MG63 (cell line): ENCODE data around the gene TNP2. TPM values are rescaled to one million over a fixed set of nuclear protein-coding genes. Genes with fewer than 3 reads are reported as not detected.

Experiments used
- DNase-seq: peaks from one replicate; pipeline ENCODE4 v3.0.0-alpha.2; 2020
- H3K27me3 ChIP-seq: fragments of 250-450 bp; sonication (Bioruptor Pico); 2 replicates; pipeline ENCODE4 v1.5.1; 2020; ENCODE audit warnings: mild to moderate bottlenecking, moderate library complexity
- H3K36me3 ChIP-seq: fragments of 250-450 bp; sonication (Bioruptor Pico); 2 replicates; pipeline ENCODE4 v1.5.1; 2020; ENCODE audit warnings: mild to moderate bottlenecking, moderate library complexity
- H3K4me3 ChIP-seq: fragments of 250-450 bp; sonication (Bioruptor Pico); 2 replicates; pipeline ENCODE4 v1.5.1; 2020; ENCODE audit warnings: mild to moderate bottlenecking, moderate library complexity
- H3K9me3 ChIP-seq: fragments of 250-450 bp; sonication (Bioruptor Pico); 2 replicates; pipeline ENCODE4 v1.5.1; 2020; ENCODE audit warnings: mild to moderate bottlenecking, moderate library complexity
- total RNA-seq: library from RNA; depleted of rRNA; stranded (reverse); fragments of >200 nt; shearing (Covaris generic); gene quantifications from 2 replicates; pipeline ENCODE4 v1.2.3, GENCODE V29; 2014; ENCODE audit warnings: low replicate concordance

TNP2 gene
- total RNA-seq, 1 experiment from 2014 or later = not detected

GRCh38 chr16:11238272-11239202 is 30.6 kb downstream of the TNP2 start:
- no peaks in the 10 kb centered on the region for H3K27me3 ChIP-seq
- DNase-seq = no peak
- H3K36me3 ChIP-seq = no peaks in the 10 kb centered on the region
- no peak overlapping the region for H3K4me3 ChIP-seq
- no peaks in the 10 kb centered on the region for H3K9me3 ChIP-seq

- H3K27me3 ChIP-seq = no peaks in the 10 kb centered on the region
- H3K36me3 ChIP-seq = no peaks in the 10 kb centered on the region
- no peak for DNase-seq
- no peaks in the 10 kb centered on the region for H3K9me3 ChIP-seq
- H3K4me3 ChIP-seq = no peak overlapping the region
These were observed 32.5 kb downstream of the TNP2 start for GRCh38 chr16:11236461-11237254.

GRCh38 chr16:11235703-11235991 is 33.5 kb downstream of the TNP2 start:
- Histone ChIP-seq H3K36me3 (no peaks in the 10 kb centered on the region), H3K9me3 (no peaks in the 10 kb centered on the region), H3K4me3 (no peak overlapping the region), H3K27me3 (no peaks in the 10 kb centered on the region)
- DNase-seq = no peak

- H3K4me3 ChIP-seq = no peak overlapping the region
- no peaks in the 10 kb centered on the region for H3K27me3 ChIP-seq
- DNase-seq = no peak
- H3K36me3 ChIP-seq = no peaks in the 10 kb centered on the region
- no peaks in the 10 kb centered on the region for H3K9me3 ChIP-seq
These were observed 34.0 kb downstream of the TNP2 start for GRCh38 chr16:11234884-11235702.

- no peak for DNase-seq
- Histone ChIP-seq H3K27me3 (no peaks in the 10 kb centered on the region), H3K9me3 (no peaks in the 10 kb centered on the region), H3K36me3 (no peaks in the 10 kb centered on the region), H3K4me3 (no peak overlapping the region)
These were observed 35.3 kb downstream of the TNP2 start for GRCh38 chr16:11233727-11234376.

GRCh38 chr16:11232852-11233726 is 36.0 kb downstream of the TNP2 start:
- H3K36me3 ChIP-seq = no peaks in the 10 kb centered on the region
- H3K4me3 ChIP-seq = no peak overlapping the region
- no peaks in the 10 kb centered on the region for H3K9me3 ChIP-seq
- DNase-seq = no peak
- H3K27me3 ChIP-seq = no peaks in the 10 kb centered on the region

- Histone ChIP-seq H3K36me3 (no peaks in the 10 kb centered on the region), H3K4me3 (no peak overlapping the region), H3K9me3 (no peaks in the 10 kb centered on the region)
These were observed 36.7 kb downstream of the TNP2 start for GRCh38 chr16:11232302-11232851.

GRCh38 chr16:11231367-11231970 is 37.7 kb downstream of the TNP2 start:
- no peaks in the 10 kb centered on the region for H3K36me3 ChIP-seq
- no peaks in the 10 kb centered on the region for H3K9me3 ChIP-seq
- no peaks in the 10 kb centered on the region for H3K27me3 ChIP-seq
- no peak for DNase-seq
- H3K4me3 ChIP-seq = no peak overlapping the region

More at GRCh38 chr16:11232302-11232851, 36.7 kb downstream of the TNP2 start:
- DNase-seq = no peak
- H3K27me3 ChIP-seq = no peaks in the 10 kb centered on the region

GRCh38 chr16:11229906-11230305 is 39.2 kb downstream of the TNP2 start:
- Histone ChIP-seq H3K4me3 (no peak overlapping the region), H3K36me3 (no peaks in the 10 kb centered on the region), H3K9me3 (no peaks in the 10 kb centered on the region), H3K27me3 (no peaks in the 10 kb centered on the region)
- DNase-seq = no peak

- DNase-seq = no peak
- no peak overlapping the region for H3K4me3 ChIP-seq
- H3K27me3 ChIP-seq = no peaks in the 10 kb centered on the region
- H3K36me3 ChIP-seq = no peaks in the 10 kb centered on the region
- H3K9me3 ChIP-seq = no peaks in the 10 kb centered on the region
These were observed 39.7 kb downstream of the TNP2 start for GRCh38 chr16:11229432-11229831.

GRCh38 chr16:11225677-11226549 is 43.2 kb downstream of the TNP2 start:
- H3K9me3 ChIP-seq = no peaks in the 10 kb centered on the region
- no peaks in the 10 kb centered on the region for H3K36me3 ChIP-seq
- no peak for DNase-seq
- H3K4me3 ChIP-seq = no peak overlapping the region
- H3K27me3 ChIP-seq = no peaks in the 10 kb centered on the region

- no peak for DNase-seq
- H3K4me3 ChIP-seq = no peak overlapping the region
These were observed 44.0 kb downstream of the TNP2 start for GRCh38 chr16:11224894-11225676.

GRCh38 chr16:11224096-11224893 is 44.8 kb downstream of the TNP2 start:
- Histone ChIP-seq H3K36me3 (no peaks in the 10 kb centered on the region), H3K27me3 (no peaks in the 10 kb centered on the region), H3K4me3 (no peak overlapping the region), H3K9me3 (no peaks in the 10 kb centered on the region)
- DNase-seq = no peak

More at GRCh38 chr16:11224894-11225676, 44.0 kb downstream of the TNP2 start:
- H3K9me3 ChIP-seq = no peaks in the 10 kb centered on the region
- no peaks in the 10 kb centered on the region for H3K27me3 ChIP-seq
- H3K36me3 ChIP-seq = no peaks in the 10 kb centered on the region
